HG03457 (cell line): ENCODE results near the gene MRPL33.

ENCODE experiments used
- ATAC-seq: cut with Tn5 transposase; IDR thresholded peaks from one replicate; pipeline ENCODE4 v1.9.1; 2021; ENCODE audit warnings: moderate number of reproducible peaks; ENCODE audit not compliant: unreplicated experiment

MRPL33 gene

DNA sequence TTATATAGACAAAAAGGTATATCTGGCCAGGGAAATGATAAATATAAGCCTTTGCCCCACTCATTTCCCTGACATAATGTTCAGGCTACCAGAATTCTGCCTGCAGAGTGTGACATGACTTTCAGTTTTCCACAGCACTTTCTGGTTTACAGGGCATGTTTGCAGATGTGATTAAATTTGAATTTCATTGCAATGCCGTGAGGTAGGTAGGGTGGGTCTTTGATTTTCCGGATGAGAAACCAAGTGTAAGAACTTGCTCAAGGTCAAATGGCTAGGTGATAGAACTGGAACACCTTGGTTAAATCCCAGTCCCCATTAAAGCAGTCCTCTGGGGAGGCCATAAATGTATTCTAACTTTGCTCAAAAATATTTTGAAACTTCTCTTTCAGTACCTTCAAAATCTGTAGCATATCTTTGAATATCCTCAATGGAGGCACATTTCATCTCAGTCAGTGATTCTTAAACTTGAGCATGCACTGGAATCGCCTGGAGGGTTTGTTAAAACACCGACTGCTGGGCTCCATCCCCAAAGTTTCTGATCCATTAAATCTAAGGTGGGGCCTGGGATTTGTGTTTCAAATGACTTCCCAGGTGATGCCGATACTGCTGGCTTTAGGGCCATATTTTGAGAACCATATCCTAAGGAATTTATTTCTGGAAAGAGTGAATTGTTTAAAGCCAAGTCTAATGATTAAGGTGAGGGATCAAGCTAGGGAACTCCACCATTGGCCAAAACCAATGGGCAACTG lies 35.0 kb downstream of the MRPL33 start:
- ATAC-seq, result no peak

DNA sequence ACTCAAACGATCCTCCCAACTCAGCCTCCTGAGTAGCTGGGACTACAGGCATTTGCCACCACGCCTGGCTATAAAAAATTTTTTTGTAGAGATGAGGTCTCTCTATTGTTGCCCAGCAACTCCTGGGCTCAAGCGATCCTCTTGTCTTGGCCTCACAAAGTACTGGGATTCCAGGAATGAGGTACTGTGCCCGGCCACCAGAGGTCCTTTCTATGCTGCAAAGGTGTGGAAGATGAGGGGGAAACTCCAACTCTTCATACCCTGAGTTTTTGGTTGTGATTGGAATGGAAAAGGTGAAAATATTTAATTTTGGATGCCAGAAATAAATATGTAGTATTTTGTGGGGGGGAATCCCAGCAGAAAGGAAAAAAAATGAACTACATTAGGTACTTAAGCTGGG lies 36.0 kb downstream of the MRPL33 start:
- no peak for ATAC-seq

GRCh38 chr2:27808418-27808817 lies 36.9 kb downstream of the MRPL33 start:
- no peak for ATAC-seq

- ATAC-seq, result no peak
These were observed 37.5 kb downstream of the MRPL33 start for GRCh38 chr2:27808984-27809383.

DNA sequence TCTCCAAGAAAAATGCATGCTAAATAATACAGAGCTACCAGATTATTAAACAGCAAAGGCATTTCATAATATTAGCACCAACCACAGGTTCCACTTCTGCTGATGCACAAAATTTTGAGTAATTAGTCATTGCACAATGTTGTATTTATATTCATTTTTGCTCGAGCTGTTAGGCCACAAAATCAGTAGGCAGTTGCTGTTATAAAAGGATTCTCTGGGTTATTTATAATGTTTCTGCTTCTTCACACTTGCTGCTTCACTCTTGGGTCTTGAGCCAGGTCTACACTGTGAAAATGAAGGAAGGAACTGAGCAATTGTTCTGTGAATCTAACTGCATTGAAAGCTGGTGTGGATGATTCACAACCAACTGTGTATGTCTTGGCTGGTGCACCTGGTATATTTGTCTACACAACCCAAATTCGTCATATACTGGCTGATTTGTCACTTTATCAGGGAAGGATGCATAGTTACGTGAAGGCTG lies 38.3 kb downstream of the MRPL33 start:
- ATAC-seq, result no peak

DNA sequence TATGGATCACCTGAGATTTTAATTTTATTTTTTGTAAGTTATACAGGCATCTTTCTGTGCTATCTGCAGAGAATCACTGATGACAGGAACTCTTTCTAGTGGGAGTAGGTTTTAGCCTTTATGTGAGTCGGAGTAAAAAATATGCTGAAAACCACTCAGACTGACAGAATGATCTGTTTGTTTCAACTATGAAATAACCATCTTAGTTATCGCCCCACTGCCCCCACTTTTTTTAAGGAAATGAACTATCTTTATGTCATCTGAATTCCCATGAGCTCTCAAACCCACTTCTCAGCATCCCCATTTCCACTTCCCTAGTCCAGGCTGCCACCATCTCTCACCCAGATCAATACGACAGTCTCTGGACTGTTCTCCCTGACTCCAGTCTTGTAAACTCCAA lies 38.9 kb downstream of the MRPL33 start:
- ATAC-seq, result no peak

- no peak for ATAC-seq
These were observed 40.2 kb downstream of the MRPL33 start for GRCh38 chr2:27811768-27812167.

GRCh38 chr2:27814758-27815157 lies 43.2 kb downstream of the MRPL33 start:
- no peak for ATAC-seq

- ATAC-seq, result no peak
These were observed 44.4 kb downstream of the MRPL33 start for GRCh38 chr2:27815860-27816438.

DNA sequence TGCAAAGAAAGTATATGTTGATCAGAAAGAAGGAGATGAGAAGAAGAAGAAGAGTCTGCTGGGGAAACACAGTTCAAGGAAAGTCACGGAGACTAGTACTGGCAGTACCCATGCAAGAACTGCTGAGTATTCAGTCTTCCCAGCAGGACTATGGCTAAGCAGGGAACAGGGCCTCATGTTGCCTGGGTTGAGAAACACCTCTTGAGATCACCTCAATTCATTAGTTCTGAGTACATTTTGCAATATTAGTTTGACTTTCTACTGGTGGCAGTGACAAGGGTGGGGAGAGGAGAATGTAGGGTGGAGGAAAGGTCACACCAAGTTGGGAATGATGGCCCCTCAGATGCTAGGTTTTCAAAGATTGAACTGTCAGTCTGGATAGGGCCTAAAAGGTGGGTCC lies 50.5 kb downstream of the MRPL33 start:
- ATAC-seq, result no peak

DNA sequence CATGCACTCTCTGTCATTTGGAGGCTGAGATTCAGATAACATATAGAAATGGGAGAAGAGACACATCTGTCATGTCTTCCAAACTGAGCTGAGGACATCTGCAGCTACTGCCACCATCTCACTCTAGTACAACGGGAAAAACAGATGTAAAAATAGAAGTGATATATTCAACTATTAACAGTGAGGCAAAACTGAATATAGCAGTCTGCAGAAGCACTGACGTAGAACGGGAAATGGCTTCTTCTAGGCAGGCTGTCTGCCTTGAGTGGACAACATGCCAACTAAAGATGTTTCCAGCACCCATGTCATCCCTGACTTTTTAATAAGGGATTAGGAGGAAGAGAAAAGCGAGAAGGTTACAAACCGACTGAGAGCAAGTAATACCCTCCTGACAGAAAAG lies 51.6 kb downstream of the MRPL33 start:
- no peak for ATAC-seq

GRCh38 chr2:27823569-27823968 lies 52.0 kb downstream of the MRPL33 start:
- no peak for ATAC-seq

GRCh38 chr2:27824401-27824800 lies 52.9 kb downstream of the MRPL33 start:
- no peak for ATAC-seq

DNA sequence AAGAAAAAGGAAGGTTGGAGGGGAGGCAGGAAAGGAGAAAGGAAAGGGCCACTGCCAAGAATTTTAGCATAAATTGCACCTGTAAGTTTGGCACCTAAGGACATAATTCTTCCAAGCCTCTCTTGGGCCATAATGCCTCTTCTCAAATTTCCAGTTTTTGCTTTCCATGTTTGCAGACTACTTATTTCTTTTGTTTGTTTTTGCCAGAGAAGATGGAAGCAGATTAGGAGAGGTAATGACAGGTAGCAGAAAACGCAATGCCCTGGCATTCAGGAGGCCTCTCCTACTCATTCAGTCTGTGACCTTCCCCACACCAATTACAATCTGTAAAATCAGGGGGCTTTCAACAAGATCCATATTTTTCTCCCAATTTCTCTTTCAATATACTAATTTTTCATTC lies 56.8 kb downstream of the MRPL33 start:
- ATAC-seq, result no peak
